SU-DHL-6 (cell line): ENCODE results near the gene PLEKHA5.

Experiments
- H2AFZ ChIP-seq: fragments of 200-600 bp; sonication (generic); 2 replicates; pipeline ENCODE4 v1.6.1; 2014; ENCODE audit warnings: low read depth, mild to moderate bottlenecking, moderate library complexity, mixed read lengths, antibody characterized with exemption, low read length; ENCODE audit not compliant: severe bottlenecking
- H3F3A ChIP-seq: fragments of 200-600 bp; shearing (Covaris generic); 2 replicates; pipeline ENCODE4 v1.6.0; 2016; ENCODE audit warnings: antibody characterized with exemption, mild to moderate bottlenecking; ENCODE audit not compliant: insufficient read depth
- H3K27ac ChIP-seq: fragments of 200-600 bp; sonication (generic); 2 replicates; pipeline ENCODE4 v1.5.1; 2016; ENCODE audit warnings: low read depth, mild to moderate bottlenecking, low read length, moderate library complexity, mixed read lengths
- H3K27me3 ChIP-seq: fragments of 200-600 bp; sonication (generic), shearing (Covaris generic); 2 replicates; pipeline ENCODE4 v1.6.0; 2014; ENCODE audit warnings: mild to moderate bottlenecking, low read length
- H3K36me3 ChIP-seq: fragments of 200-600 bp; sonication (generic); 2 replicates; pipeline ENCODE4 v1.6.1; 2014; ENCODE audit warnings: mild to moderate bottlenecking, low read length, mixed read lengths
- H3K4me2 ChIP-seq: fragments of 300-600, 200-600 bp; shearing (Covaris generic), sonication (generic); 2 replicates; pipeline ENCODE4 v1.6.0; 2014; ENCODE audit warnings: low read length, low read depth, mild to moderate bottlenecking; ENCODE audit not compliant: poor library complexity, severe bottlenecking
- H3K4me3 ChIP-seq: fragments of 200-600 bp; sonication (generic); 2 replicates; pipeline ENCODE4 v1.5.1; 2014; ENCODE audit warnings: antibody characterized with exemption, low read length, mild to moderate bottlenecking, mixed read lengths; ENCODE audit not compliant: insufficient read depth, poor library complexity, severe bottlenecking
- H3K79me2 ChIP-seq: fragments of 200-600 bp; sonication (generic); 2 replicates; pipeline ENCODE4 v1.6.1; 2014; ENCODE audit warnings: mild to moderate bottlenecking, low read length, moderate library complexity; ENCODE audit not compliant: insufficient read depth
- H3K9ac ChIP-seq: fragments of 200-600 bp; sonication (generic); 2 replicates; pipeline ENCODE4 v1.7.0; 2014; ENCODE audit warnings: mild to moderate bottlenecking, low read length
- H3K9me2 ChIP-seq: fragments of 200-600 bp; sonication (generic); replicated peaks from 2 replicates; pipeline ENCODE4 v1.6.1; 2014; ENCODE audit warnings: low read length; ENCODE audit not compliant: insufficient read depth
- H3K9me3 ChIP-seq: fragments of 200-600 bp; sonication (generic); 2 replicates; pipeline ENCODE4 v1.6.1; 2014; ENCODE audit warnings: low read length, mixed read lengths; ENCODE audit not compliant: insufficient read depth
- H4K20me1 ChIP-seq: fragments of 200-600 bp; sonication (generic); 2 replicates; pipeline ENCODE4 v1.6.1; 2014; ENCODE audit warnings: low read depth, mild to moderate bottlenecking, antibody characterized with exemption, low read length, moderate library complexity, mixed read lengths
- CTCF ChIP-seq: fragments of 200-600 bp; sonication (generic); IDR thresholded peaks from one replicate; pipeline ENCODE4 v1.5.1; 2017; ENCODE audit warnings: antibody characterized with exemption, mild to moderate bottlenecking, low read length, moderate library complexity; ENCODE audit not compliant: insufficient read depth, poor library complexity, severe bottlenecking
- EZH2phosphoT487 ChIP-seq: fragments of 200-600 bp; sonication (generic), shearing (Covaris generic); conservative IDR thresholded peaks from 2 replicates; pipeline ENCODE4 v1.6.1; 2018; ENCODE audit warnings: mild to moderate bottlenecking, antibody characterized with exemption, low read length, moderate library complexity, mixed read lengths

PLEKHA5 gene

GRCh38 chr12:19277711-19278110, 148.2 kb downstream of the PLEKHA5 start:
- H3K79me2 ChIP-seq = no peaks in the 10 kb centered on the region
- H2AFZ ChIP-seq = no peak overlapping the region
- H3K4me2 ChIP-seq = no peak overlapping the region
- TF ChIP-seq EZH2phosphoT487 (no peak), CTCF (no peak)
- H3K9me2 ChIP-seq = no peaks in the 10 kb centered on the region
- no peaks in the 10 kb centered on the region for H3K9me3 ChIP-seq
- H3K27me3 ChIP-seq = no peaks in the 10 kb centered on the region
- no peaks in the 10 kb centered on the region for H3K36me3 ChIP-seq
- H3K4me3 ChIP-seq = no peak overlapping the region
- no peaks in the 10 kb centered on the region for H3F3A ChIP-seq
- H3K27ac ChIP-seq = no peak overlapping the region
- H4K20me1 ChIP-seq = no peaks in the 10 kb centered on the region
- H3K9ac ChIP-seq = no peak overlapping the region

- Histone ChIP-seq H3K27ac (no peak overlapping the region), H4K20me1 (no peaks in the 10 kb centered on the region), H3F3A (no peaks in the 10 kb centered on the region), H3K36me3 (no peaks in the 10 kb centered on the region), H3K4me3 (no peak overlapping the region), H3K9ac (no peak overlapping the region), H3K9me3 (no peaks in the 10 kb centered on the region), H3K4me2 (no peak overlapping the region), H2AFZ (no peak overlapping the region), H3K27me3 (no peaks in the 10 kb centered on the region), H3K9me2 (no peaks in the 10 kb centered on the region), H3K79me2 (no peaks in the 10 kb centered on the region)
- TF ChIP-seq EZH2phosphoT487 (no peak), CTCF (no peak)
These were observed 148.9 kb downstream of the PLEKHA5 start for GRCh38 chr12:19278407-19278806.

- Histone ChIP-seq H3K27me3 (no peaks in the 10 kb centered on the region), H3F3A (no peaks in the 10 kb centered on the region), H3K36me3 (no peaks in the 10 kb centered on the region), H3K4me3 (no peak overlapping the region), H3K27ac (no peak overlapping the region), H4K20me1 (no peaks in the 10 kb centered on the region), H3K9me3 (no peaks in the 10 kb centered on the region), H3K9ac (no peak overlapping the region), H3K79me2 (no peaks in the 10 kb centered on the region), H2AFZ (no peak overlapping the region), H3K4me2 (no peak overlapping the region), H3K9me2 (no peaks in the 10 kb centered on the region)
- no peak for TF ChIP-seq EZH2phosphoT487
- no peak for TF ChIP-seq CTCF
These were observed 152.7 kb downstream of the PLEKHA5 start for GRCh38 chr12:19282133-19282699.
